ENCODE data around the gene MRPL38. TPM values are rescaled to one million over a fixed set of nuclear protein-coding genes. Genes with fewer than 3 reads are reported as not detected.
"Not testable (repeated sequence)": the region's sequence is repeated elsewhere in the genome, so short reads cannot be mapped to it uniquely, and the experiment has no call there.

The MRPL38 gene
- total RNA-seq, 1 donor from 2014 or later: 20.8 TPM

DNA sequence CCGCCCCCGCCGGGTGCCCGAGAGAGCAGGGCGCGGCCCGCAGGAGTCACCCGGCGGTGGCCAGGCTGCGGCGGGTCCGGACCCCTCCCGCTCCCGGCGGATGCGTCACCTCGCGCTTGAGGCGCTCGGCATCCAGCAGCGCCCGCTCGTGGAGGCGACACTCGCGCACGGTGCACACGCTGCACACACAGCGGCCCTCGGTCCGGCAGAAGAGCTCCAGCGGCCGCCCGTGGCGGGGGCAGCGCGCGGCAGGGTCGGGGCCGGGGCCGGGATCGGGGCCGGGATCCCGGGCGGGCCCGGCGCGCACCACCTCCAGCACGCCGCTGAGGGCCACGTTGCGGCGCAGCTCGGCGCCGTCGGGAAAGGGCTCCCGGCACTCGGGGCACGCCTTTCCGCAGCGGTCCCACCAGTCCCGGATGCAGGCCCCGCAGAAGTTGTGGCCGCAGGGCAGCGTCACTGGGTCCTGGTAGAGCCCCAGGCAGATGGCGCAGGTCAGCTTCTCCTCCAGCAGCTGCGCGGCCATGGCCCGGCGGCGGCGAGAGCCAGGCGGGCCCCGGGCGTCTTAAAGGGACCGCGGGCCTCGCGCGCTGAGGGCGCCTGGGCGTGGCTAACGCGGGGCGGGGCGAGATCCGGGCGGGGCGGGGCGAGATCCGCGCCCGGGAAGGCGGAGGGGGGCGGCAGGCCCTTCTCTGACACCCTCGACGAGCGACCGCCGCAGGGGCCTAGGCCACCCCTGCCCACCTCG, 8.1 kb downstream of the MRPL38 start, which contains the start of gene TRIM65:
Gene TRIM65, minus strand, starts transcription at position 537 of the 745 bp plus-strand sequence. Its CDS starts 14 bp downstream, at position 523.
- DNase-seq: peak; percentile 73

DNA sequence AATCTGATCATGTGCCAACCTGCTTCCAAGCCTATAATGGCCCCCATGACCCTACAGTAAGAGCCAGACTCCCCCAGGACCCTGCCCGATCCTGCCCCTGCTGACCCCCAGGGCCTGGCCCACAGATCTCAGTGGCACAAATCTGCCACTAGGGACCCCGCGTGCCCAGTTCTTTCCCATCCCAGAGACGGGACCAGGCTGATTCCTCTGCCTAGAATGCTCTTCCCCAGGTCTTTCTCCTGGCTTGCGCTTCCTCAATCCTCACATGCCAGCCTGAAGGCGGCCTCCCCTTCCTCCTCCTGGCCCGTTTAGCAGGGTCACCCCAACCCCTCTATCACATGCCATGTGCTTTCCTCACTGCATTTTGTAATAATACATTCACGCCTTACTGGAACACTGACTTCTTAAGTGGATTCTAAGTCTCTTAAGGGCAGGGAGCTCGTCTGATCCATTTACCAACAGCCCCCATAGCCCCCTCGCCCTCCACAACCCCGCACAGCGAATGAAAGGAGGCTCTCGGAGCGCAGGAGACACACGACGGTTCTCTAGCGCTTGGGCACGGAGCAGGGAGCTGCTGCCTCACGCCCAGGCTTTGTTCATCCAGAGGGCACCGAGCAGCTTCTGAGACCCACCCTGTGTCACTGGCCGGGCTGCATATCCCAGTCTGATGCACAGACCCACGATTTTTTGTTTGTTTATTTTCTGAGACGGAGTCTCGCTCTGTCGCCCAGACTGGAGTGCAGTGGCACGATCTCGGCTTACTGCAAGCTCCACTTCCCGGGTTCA, 9.1 kb downstream of the MRPL38 start:
- no peak for DNase-seq

DNA sequence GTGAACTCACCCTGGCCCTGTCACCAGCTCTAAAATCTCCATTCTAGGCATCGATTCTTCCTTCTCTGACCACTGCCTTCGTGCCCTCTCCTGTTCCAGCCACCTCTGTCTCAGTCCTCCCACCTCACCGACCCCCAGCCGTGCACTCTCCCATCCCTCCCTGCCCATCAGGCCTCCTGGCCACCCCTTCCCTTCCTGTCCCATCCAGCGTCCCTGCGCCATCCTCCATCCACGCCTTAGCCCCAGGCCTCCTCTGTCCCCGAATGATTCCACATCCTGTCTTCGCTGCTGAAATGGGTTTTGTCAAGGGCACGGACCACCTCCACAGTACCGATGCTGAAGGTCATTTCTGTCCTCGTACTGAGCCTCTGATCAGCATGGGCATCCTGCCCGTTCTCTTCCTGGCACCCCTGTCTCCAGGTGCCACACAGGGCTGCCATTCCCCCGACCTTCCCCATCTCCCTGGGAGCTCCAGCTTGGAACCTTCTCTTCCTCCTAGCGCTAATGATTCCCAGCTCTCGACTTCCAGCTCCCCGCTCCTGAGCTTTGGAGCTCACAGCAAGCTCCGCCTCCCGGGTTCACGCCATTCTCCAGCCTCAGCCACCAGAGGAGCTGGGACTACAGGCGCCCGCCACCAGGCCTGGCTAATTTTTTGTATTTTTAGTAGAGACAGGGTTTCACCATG, 10.5 kb downstream of the MRPL38 start:
- no peak for DNase-seq

DNA sequence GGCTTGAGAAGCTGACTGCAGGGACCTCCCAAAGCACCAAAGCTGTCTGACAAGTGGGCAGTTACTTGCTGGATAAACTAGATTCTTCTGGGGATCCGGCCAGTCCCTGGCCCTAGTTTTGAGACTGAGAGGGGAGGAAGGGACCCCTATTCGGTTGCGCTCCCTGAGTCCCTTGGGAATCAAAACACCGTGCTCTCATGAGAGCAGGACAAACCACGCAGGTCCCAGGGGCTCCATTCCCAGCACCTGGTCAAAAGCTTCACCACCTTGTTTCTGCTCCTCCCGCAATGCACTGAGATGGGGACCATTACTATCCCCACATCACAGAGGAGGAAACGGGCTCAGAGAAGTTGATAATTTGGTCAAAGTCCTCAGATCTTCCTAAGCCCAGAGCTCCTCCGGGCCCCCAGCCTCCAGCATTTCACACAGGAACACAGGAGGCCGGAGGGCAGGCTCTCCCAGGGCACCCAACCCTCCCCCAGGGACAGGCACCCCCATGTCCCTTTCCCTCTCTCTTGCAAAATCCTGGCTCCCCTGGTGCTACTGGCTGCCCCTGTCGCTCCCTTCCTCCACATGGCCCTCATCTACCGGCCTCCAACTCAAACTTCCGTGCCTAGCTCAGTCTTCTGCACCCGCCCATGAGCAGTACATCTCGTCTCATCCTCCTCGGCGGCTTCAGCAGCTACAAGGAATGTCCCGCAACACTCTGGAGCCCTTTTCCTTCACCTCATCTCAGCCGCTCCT, 11.2 kb downstream of the MRPL38 start:
- DNase-seq: no peak

DNA sequence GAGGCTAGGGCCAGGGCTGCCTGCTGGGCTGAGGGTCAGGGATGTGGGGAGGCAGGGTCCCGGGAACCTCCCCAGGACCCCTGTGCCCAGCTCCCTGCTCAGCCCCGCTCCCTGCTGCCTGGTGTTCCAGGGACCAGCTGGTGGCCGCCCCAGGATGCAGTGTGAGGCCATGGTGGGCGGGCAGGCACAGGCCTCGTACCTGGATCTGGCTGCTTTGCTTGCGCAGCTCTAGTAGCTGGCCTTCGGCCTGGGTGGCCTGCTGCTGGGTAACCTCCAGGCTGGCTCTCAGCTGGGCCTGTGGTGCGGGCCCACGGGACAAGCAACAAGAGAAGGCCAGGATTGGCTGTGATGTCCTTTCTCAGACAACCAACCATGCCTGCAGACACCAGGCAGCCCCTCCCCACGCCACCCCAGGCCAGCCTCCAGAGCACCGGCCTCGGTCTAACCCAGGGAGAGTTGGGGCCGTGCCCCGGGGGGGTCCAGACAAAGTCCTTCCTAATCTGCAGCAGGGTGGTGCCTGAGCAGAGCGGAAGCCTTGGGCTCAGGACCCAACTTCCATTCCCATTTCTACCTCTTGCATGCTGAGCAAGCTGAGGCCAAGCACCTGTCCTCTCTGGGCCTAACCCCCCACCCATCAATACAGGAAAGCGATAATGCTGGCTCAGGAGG, 12.0 kb downstream of the MRPL38 start:
- no peak for DNase-seq

DNA sequence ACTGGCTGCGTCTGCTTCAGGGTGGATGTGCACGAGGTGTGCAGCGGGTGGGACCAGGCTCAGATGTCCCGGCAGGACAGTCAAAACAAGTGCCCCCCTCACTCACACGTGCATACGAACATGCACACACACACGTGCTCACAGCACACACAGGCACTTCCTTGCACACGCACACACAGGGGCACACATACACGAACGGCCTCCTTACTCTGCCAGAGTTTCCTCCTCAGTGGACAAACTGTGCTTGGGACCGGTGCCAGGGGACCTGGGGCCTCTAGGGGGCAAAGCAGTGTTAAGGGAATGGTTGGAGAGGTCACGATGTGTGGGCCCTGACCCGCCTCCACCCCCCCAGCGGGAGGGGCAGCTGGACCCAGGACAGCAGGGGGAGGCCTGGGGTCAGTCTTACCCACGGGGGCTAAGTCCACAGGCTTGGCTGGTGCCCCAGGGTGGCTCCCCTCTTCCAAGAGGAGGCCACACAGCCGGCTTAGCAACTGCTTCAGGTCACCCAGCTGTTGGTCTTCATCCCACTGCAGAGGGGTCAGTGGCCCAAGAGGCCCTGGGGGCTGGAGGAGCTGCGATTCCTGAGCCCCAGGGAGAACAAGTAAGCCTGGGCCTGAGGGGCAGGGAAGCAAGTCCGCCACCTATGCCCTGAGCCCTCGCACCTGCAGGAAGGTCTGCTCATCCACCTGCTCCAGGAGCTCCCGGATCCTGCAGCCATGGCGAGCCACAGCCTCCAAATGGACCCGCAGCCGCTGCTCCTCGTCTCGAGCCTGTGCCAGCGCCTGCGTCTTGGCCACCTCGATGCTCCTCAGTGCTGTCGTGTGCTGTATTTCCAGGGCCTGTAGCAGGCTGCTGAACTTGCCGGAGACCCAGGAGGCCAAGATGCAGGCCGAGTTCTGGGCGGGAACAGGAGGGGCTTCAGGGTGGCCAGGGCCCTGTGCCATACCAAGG, 12.8 kb downstream of the MRPL38 start:
- no peak for DNase-seq

DNA sequence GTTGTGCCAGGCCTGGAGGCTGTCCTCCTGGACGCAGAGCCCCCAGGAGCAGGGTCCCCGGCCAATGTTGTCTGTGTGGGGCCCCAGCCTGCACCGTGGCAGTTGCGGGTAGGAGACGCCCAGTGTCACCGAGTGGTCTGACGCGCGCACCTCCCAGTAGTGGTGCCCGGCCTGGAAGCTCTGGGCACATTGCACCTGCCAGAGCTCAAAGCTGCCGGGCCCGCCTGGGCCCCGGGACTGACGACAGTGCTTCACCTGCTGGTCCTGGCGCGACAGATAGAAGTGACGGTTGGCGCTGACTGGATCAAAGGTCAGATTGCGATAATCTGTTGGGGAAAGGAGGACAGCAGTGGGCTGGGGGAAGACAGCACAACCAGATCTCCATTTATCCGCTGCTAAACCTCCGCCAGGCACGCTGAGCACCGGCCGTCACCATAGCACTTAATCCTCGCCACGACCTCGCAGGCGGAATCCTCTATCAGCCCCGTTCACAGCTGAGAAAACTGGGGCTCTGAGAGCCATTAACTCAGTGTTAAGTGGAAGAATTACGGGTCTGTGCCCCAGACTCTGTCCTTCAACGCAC, 13.6 kb downstream of the MRPL38 start:
- no peak for DNase-seq

DNA sequence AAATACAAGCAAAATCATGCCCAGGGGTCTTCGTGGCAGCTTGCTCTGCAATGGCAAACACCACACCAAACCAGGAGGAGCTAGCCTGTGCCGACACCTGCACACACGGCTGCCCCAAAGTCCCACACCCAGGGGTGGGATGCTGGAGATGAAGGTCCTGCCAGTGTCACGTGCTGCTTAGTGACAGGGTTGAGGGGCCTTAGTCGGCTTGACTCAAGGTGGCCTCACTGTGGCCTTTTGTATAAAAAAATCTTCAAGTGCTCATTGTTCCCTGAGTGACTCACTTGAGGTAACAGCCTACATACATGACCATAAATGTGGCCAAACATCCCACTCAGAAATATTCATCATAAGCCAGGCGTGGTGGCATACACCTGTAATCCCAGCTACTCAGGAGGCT, 15.2 kb downstream of the MRPL38 start:
- no peak for DNase-seq

DNA sequence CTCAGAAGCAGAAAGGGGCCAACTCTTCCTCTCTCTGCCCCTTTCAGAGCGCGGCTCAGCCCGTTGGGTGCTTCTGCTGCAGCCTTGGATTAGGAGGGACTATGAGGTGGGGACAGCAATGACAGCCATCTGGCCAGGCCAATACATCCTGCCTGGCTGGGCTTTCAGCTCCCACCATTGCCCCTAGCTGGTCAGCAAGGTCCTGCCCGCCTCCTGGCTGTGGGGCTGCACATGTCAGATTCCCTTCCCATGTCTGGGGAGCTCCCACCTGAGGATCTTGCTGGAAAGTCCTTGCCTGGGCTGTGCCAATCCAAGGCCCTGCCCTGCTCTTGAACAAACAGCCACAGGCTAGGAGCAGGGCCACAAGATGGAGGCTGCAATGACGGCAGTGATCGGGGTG, 16.2 kb downstream of the MRPL38 start:
- DNase-seq: no peak

DNA sequence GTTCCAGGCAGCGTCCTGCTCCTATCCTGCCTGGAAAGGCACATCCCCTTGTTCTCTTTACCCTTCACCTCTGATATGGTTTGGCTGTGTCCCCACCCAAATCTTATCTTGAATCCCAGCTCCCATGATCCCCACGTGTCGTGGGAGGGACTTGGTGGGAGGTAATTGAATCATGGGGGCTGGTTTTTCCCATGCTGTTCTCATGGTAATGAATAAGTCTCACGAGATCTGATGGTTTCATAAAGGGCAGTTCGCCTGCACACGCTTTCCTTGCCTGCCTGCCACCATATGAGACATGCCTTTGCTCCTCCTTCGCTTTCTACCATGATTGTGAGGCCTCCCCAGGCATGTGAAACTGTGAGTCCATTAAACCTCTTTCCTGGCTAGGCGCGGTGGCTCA, 18.8 kb downstream of the MRPL38 start:
- DNase-seq: not testable (repeated sequence)

DNA sequence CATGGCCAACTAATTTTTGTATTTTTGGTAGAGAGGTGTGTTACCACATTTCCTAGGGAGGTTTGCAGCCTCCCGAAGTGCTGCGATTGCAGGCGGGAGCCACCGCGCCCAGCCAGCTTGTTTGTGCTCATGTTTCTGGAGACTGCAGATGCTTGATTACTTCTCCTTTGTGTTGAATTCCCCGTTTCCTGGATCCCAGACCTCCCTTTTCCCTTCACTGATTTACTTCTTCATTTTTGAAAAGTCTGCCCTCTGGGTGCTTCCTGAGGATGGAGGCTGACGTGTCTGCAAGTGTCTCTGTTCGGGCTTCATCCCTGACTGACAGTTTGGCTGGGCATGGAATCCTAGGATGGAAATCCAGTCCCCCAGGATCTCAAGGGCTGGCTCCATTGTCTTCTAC, 19.3 kb downstream of the MRPL38 start:
- no peak for DNase-seq

DNA sequence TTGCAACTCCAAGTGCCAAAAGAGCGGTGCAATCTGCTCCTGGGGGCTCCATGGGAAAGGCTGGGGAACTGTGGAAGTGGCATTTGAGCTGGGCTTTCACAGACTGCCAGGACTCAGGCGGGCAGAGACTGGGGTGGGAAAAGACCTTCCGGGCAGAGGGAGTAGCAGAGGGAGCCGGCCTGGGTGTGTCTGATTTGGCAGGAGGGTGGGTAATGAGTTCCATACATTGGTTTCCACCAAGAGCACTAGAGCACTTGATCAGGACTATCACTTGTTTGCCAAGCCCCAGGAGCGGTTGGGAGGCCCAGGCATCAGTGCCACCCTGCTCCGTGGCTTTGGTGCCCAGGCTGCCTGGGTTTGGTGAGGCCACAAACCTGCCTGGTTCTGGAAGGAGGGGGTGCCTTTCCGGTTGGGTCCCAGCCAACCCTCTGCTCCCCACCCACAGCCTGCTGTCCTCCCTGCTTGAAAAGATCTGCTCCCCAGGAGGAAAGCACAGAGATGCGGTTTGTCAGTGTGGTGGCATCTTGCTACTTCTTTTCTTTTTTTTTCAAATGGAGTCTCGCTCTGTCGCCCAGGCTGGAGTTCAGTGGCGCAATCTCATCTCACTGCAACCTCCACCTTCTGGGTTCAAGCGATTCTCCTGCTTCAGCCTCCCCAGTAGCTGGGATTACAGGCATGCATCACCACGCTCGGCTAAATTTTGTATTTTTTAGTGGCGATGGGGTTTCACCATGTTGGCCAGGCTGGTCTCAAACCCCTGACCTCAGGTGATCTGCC, 22.8 kb downstream of the MRPL38 start:
- DNase-seq: no peak

DNA sequence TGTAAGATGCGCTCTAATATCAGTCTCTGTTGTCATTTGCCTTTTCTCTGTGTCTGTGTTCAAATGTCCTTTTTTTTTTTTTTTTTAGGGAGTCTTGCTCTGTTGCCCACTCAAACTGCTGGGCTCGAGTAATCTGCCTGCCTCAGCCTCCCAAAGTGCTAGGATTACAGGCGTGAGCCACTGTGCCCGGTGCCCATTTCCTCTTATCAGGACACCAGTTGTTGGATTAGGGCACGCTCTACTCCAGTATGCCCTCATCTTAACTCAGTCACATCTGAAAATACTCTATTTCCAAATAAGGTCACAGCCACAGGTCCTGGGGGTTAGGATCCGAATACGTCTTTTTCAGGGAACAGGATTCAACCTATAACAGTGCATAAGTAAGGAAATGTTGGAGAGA, 24.4 kb downstream of the MRPL38 start:
- no peak for DNase-seq

DNA sequence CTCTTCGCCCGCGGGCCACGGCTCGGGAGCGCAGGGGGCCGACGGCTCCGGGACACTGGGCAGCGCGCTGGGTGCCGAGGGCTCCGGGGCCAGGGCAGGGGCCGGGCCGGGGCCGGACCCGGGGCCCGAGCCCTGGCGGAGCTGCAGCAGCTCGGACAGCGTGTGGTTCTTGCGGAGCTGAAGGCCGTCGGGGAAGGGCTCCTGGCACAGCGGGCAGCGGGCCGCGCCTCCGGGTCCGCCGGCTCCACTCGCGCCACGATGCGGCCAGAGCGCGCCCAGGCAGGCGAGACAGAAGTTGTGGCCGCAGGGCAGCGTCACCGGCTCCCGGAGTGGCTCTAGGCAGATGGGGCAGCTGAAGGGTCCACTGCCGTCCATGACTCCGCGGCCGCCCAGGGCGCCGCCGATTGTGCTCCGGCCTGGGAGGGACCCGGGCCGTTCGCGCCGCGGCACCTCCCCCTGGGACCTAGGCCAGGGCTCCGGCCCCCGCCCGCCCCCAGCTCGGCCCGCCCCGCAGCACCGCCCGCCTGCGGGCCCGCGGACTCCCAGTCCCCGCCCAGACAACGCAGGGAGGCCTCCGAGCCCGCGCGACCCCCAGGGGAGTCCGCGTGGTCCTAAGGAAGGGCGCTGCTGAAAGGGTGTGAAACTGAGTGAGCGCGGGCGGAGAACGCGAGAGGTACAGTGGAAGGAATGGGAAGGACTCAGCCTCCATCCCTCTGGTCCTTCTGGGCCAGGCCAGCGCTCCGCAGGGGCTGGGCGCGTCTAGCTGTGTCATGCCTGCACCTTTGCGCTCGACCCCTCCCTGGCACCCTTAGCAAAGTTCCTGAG, 26.3 kb downstream of the MRPL38 start, which contains the start of gene TRIM47:
Gene TRIM47, minus strand, starts transcription at position 408 of the 825 bp plus-strand sequence. Its CDS starts 33 bp downstream, at position 375.
- DNase-seq: no peak

DNA sequence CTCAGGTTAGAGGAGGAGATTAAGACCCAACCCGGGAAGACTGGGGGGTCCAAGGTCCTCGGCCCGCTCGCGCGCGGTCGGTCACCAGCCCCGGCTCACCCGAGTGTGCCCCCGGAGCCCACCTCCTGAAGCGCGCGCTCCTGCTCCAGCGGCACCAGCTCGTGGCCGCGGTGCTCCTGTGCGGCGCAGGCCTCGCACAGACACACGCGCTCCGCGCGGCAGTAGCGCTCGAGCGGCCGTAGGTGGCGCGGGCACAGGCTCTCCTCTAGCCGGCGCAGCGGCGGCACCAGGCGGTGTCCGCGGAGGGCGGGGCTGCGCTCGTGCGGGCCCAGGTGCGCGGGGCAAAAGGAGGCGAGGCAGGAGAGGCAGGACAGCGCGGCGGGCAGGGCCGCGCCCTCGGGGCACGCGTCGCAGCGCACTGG, 26.9 kb downstream of the MRPL38 start:
- DNase-seq: no peak

DNA sequence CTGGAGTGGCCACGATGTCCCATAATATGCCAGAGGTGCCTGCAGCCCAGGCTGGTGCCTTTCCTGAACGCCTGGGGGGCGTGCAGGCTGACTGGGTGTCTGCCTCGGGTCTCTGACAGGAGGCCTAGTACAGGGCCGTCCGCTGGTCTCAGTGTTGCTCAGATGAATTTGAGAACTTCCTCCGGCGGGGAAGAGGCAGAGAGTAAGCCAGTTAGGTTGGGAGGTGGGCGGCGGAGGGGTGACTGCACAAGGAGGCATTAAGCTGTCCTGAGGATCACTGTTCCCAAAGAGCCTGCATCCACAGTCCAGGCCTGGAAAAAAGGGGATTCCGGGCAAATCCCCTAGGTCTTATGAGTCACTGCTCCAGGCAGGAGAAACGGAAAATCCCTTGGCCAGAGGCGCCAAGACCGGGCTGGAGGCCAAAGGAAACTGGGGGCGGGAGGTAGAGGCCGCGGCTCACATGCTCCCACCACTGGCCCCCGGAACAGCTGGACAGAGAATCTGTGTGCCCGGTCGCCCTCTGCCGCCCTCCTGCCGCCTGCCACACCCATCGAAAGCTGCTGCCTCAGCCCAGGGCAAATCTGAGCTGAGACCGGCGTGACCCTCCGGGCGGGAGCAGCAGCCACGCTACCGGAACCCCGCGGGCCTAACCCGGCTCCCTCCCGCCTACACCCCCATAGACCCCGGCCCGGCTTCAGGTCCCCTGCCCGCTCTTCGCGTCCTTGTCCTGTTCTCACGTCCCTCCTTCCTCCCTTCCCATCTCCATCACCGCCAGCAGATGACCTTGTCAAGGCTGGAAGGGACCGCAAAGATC, 27.5 kb downstream of the MRPL38 start:
- DNase-seq: peak; percentile 84
